Peyer's patch (tissue), 4 donors: Measurements from ENCODE around the gene MBNL3.

Source experiments
- POLR2A ChIP-seq, 2 donors: fragments of 450-650 bp; IDR thresholded peaks; one replicate each; pipeline ENCODE4 v1.5.1; 2017; ENCODE audit warnings: antibody characterized with exemption in 2 of 2, mild to moderate bottlenecking in 2 of 2, moderate library complexity in 2 of 2
- TF ChIP-seq, protein P1 (sequence below), 6 experiments: fragments of 450-650 bp in 4 of 6; fragments of 200-600 bp in 2 of 6; sonication (generic) in 1 of 6; IDR thresholded peaks; one replicate each; pipeline ENCODE4 v1.5.1; 2017 to 2019; ENCODE audit warnings: antibody characterized with exemption in 6 of 6, mild to moderate bottlenecking in 3 of 6, moderate library complexity in 1 of 6

- TF ChIP-seq POLR2A (IDR thresholded peaks at IDR 0.05), result no peak
- TF ChIP-seq, protein P1, sequence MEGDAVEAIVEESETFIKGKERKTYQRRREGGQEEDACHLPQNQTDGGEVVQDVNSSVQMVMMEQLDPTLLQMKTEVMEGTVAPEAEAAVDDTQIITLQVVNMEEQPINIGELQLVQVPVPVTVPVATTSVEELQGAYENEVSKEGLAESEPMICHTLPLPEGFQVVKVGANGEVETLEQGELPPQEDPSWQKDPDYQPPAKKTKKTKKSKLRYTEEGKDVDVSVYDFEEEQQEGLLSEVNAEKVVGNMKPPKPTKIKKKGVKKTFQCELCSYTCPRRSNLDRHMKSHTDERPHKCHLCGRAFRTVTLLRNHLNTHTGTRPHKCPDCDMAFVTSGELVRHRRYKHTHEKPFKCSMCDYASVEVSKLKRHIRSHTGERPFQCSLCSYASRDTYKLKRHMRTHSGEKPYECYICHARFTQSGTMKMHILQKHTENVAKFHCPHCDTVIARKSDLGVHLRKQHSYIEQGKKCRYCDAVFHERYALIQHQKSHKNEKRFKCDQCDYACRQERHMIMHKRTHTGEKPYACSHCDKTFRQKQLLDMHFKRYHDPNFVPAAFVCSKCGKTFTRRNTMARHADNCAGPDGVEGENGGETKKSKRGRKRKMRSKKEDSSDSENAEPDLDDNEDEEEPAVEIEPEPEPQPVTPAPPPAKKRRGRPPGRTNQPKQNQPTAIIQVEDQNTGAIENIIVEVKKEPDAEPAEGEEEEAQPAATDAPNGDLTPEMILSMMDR (IDR thresholded peaks at IDR 0.05), result no peak
Measured at GRCh38 chrX:132443196-132444135, 45.4 kb downstream of the MBNL3 start.
